HepG2 (cell line): ENCODE measurements around the gene NAA16. TPM values are rescaled to one million over a fixed set of nuclear protein-coding genes. Genes with fewer than 3 reads are reported as not detected.

Experiments
- ATAC-seq: fragments of 200-7000 bp; cut with Tn5 transposase; 3 replicates; pipeline ENCODE4 v1.9.1; 2020; ENCODE audit warnings: mild to moderate bottlenecking, moderate library complexity
- BruUV-seq: library from RNA; stranded (reverse); fragments of 400-500 nt; replicated peaks from 2 replicates; lab custom pipeline; 2021; lab: Mats Ljungman, UMichigan
- CTCF ChIA-PET: fragments of 300-600 bp; formaldehyde crosslinking; extraction: SDS; loops from one replicate; lab custom pipeline; 2021; ENCODE audit warnings: low total read pairs, inconsistent platforms, low intra/inter-chr PET ratio; lab: Yijun Ruan, JAX
- POLR2A ChIA-PET: fragments of 350-600 bp; sonication (Branson Sonifier 250); formaldehyde crosslinking; loops from one replicate; lab custom pipeline; 2020; ENCODE audit warnings: antibody characterized with exemption, inconsistent platforms; lab: Yijun Ruan, JAX
- DNase-seq: peaks from one replicate; pipeline ENCODE4 v3.0.0-alpha.2; 2015; ENCODE audit warnings: low spot score
- FAIRE-seq: peaks from 3 replicates; lab custom pipeline; 2011; peaks lifted over from hg19 to GRCh38; lab: Jason Lieb, UNC
- H2AFZ ChIP-seq: one replicate; pipeline ENCODE4 v1.6.1; 2011; ENCODE audit warnings: low read length, inconsistent platforms
- H3K27ac ChIP-seq: fragments of 300-600 bp; 3 replicates; pipeline ENCODE4 v1.8.0; 2011; ENCODE audit warnings: mixed run types, mild to moderate bottlenecking, mixed read lengths, low read length, inconsistent platforms; ENCODE audit not compliant: insufficient read depth; ENCODE audit errors: extremely low read length
- H3K27me3 ChIP-seq, 2 experiments: fragments of 200-600 bp in 1 of 2; 2 replicates in 1 of 2; 3 replicates in 1 of 2; pipeline versions ENCODE4 v1.6.0 to v1.8.0; 2011; ENCODE audit warnings: low read length in 2 of 2, mild to moderate bottlenecking in 2 of 2, moderate library complexity in 2 of 2, inconsistent platforms in 1 of 2; ENCODE audit not compliant: insufficient read depth in 2 of 2, control insufficient read depth in 1 of 2
- H3K36me3 ChIP-seq, 2 experiments: fragments of 200-600 bp in 1 of 2; replicated peaks in 1 of 2; 2 replicates in 1 of 2; 3 replicates in 1 of 2; pipeline versions ENCODE4 v1.5.1 to v1.8.0; 2011; ENCODE audit warnings: low read length in 2 of 2, inconsistent platforms in 1 of 2; ENCODE audit not compliant: insufficient read depth in 2 of 2, control insufficient read depth in 1 of 2
- H3K4me1 ChIP-seq: 2 replicates; pipeline ENCODE4 v1.5.1; 2012; ENCODE audit warnings: low read length, inconsistent platforms; ENCODE audit not compliant: insufficient read depth
- H3K4me2 ChIP-seq: 2 replicates; pipeline ENCODE4 v1.6.0; 2011; ENCODE audit warnings: low read depth, low read length, inconsistent platforms
- H3K4me3 ChIP-seq, 3 experiments: fragments of 200-600 bp in 1 of 3; sonication (generic), shearing (Covaris generic) in 1 of 3; replicated peaks in 1 of 3; 2 replicates each; pipeline ENCODE4 v1.5.1; 2011 to 2016; ENCODE audit warnings: low read length in 3 of 3, inconsistent platforms in 2 of 3, low read depth in 2 of 3, mild to moderate bottlenecking in 2 of 3, control low read depth in 1 of 3, mixed read lengths in 1 of 3; ENCODE audit not compliant: insufficient read depth in 1 of 3
- H3K79me2 ChIP-seq: one replicate; pipeline ENCODE4 v1.6.1; 2011; ENCODE audit warnings: low read length, inconsistent platforms; ENCODE audit not compliant: insufficient read depth
- H3K9ac ChIP-seq: 2 replicates; pipeline ENCODE4 v1.6.0; 2011; ENCODE audit warnings: mild to moderate bottlenecking, low read depth, low read length, inconsistent platforms; ENCODE audit not compliant: insufficient read depth
- H3K9me3 ChIP-seq: 2 replicates; pipeline ENCODE4 v1.5.1; 2012; ENCODE audit warnings: mild to moderate bottlenecking, low read length
- H4K20me1 ChIP-seq: 2 replicates; pipeline ENCODE4 v1.6.0; 2011; ENCODE audit warnings: inconsistent platforms, mild to moderate bottlenecking, low read length, moderate library complexity; ENCODE audit not compliant: insufficient read depth
- ATF7-NPFF ChIP-seq: sonication (generic); formaldehyde crosslinking; IDR thresholded peaks from 2 replicates; pipeline ENCODE4 v1.8.1; 2023; ENCODE audit warnings: mild to moderate bottlenecking, low read depth, missing genetic modification reagents, moderate library complexity
- FOXO1 ChIP-seq: sonication (generic); formaldehyde crosslinking; IDR thresholded peaks from 2 replicates; pipeline ENCODE4 v1.4.0; 2020; ENCODE audit warnings: missing genetic modification reagents
- KLF15 ChIP-seq: sonication (generic); formaldehyde crosslinking; IDR thresholded peaks from 2 replicates; pipeline ENCODE4 v1.8.1; 2023; ENCODE audit warnings: borderline replicate concordance, mild to moderate bottlenecking, inconsistent platforms, missing genetic modification reagents, mixed read lengths
- KLF6 ChIP-seq: IDR thresholded peaks from 2 replicates; pipeline ENCODE4 v1.8.0; 2016; ENCODE audit warnings: missing biosample characterization, missing genetic modification reagents
- TBL1XR1 ChIP-seq: fragments of 150-350 bp; IDR thresholded peaks from 2 replicates; pipeline ENCODE4 v1.6.1; 2014; ENCODE audit warnings: borderline replicate concordance, low read length; ENCODE audit not compliant: partially characterized antibody
- ZNF350 ChIP-seq: sonication (generic); formaldehyde crosslinking; IDR thresholded peaks from 2 replicates; pipeline ENCODE4 v1.4.0; 2020; ENCODE audit warnings: mild to moderate bottlenecking, low read depth, missing genetic modification reagents, borderline replicate concordance
- ZNF564 ChIP-seq: sonication (generic); formaldehyde crosslinking; IDR thresholded peaks from 2 replicates; pipeline ENCODE4 v1.8.1; 2023; ENCODE audit warnings: mild to moderate bottlenecking, missing genetic modification reagents
- WGBS: methylation state at CpG from one replicate; pipeline ENCODE4 v1.1.6; 2017; ENCODE audit warnings: low lambda C conversion rate; 5-methylcytosine and 5-hydroxymethylcytosine counted together
- in situ Hi-C: cut with HindIII; loops from 2 replicates; pipeline ENCODE4 v1.10.0; 2017; ENCODE audit warnings: low pct_unique_long_range_greater_than_20kb; ENCODE audit not compliant: extremely low pct_ligation_motif_present
- intact Hi-C: fragments of 100-400 bp; cut with micrococcal nuclease; formaldehyde crosslinking; loops from one replicate; pipeline ENCODE4 v1.10.0; 2022; ENCODE audit not compliant: unreplicated experiment
- polyA plus RNA-seq, 8 experiments: library from polyadenylated mRNA; depleted of rRNA in 3 of 8; stranded (reverse) in 7 of 8; unstranded in 1 of 8; fragments of >200 nt; fragmentation: Illumina TruSeq in 4 of 8; extraction: Trizol in 4 of 8; gene quantifications; 2 replicates each; pipeline versions ENCODE4 v1.2.1 to v1.2.3, GENCODE V29; 2011 to 2016; ENCODE audit warnings: low read depth in 4 of 8, missing spikeins in 1 of 8, mixed read lengths in 1 of 8; ENCODE audit not compliant: insufficient read depth in 1 of 8
- total RNA-seq, 5 experiments: library from RNA; depleted of rRNA; stranded (reverse); fragments of >200 nt; fragmentation: Illumina TruSeq; extraction: Trizol; gene quantifications; 2 replicates each; pipeline ENCODE4 v1.2.3, GENCODE V29; 2016; ENCODE audit warnings: low read depth in 1 of 5
- TF ChIP-seq, protein P1 (sequence below): sonication (generic); formaldehyde crosslinking; IDR thresholded peaks from 2 replicates; pipeline ENCODE4 v1.8.0; 2022; ENCODE audit warnings: mild to moderate bottlenecking, missing genetic modification reagents
- TF ChIP-seq, protein P2 (sequence below): sonication (generic); formaldehyde crosslinking; IDR thresholded peaks from 2 replicates; pipeline ENCODE4 v1.5.0; 2020; ENCODE audit warnings: mild to moderate bottlenecking, missing genetic modification reagents
- TF ChIP-seq, protein P3 (sequence below): sonication (generic); formaldehyde crosslinking; conservative IDR thresholded peaks from 2 replicates; pipeline ENCODE4 v1.4.0; 2020; ENCODE audit warnings: mild to moderate bottlenecking, missing genetic modification reagents, moderate library complexity
- TF ChIP-seq, protein P4 (sequence below): fragments of 450-650 bp; IDR thresholded peaks from 2 replicates; pipeline ENCODE4 v1.6.1; 2016
- TF ChIP-seq, protein P5 (sequence below): sonication (generic); formaldehyde crosslinking; IDR thresholded peaks from 2 replicates; pipeline ENCODE4 v1.4.0; 2020; ENCODE audit warnings: missing genetic modification reagents

Gene NAA16
- total and polyA plus RNA-seq, 2 of the 13 experiments (the other 11 are each of a cell fraction or from before 2014, with no cell fraction given) = 9.2 to 15.1 TPM

DNA sequence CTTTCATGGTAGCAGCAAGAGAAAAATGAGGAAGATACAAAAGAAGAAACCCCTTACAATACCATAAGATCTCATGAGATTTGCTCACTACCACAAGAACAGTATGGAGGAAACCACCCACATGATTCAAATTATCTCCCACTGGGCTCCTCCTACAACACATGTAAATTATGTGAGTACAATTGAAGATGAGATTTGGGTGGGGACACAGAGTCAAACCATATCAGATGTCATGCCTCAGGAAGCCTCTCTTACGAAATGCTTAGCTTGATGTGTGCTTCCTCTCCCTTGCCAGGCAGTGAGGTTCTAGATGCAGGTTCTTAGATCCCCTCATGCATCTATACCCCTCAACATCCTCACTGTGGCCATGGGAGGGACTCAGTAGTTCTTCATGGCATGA is 83.1 kb downstream of the NAA16 start:
- POLR2A ChIA-PET = no interaction called here
- Histone ChIP-seq H3K4me1 (no peaks in the 10 kb centered on the region), H3K79me2 (no peaks in the 10 kb centered on the region), H3K4me2 (no peak overlapping the region), H3K36me3 (no peaks in the 10 kb centered on the region), H4K20me1 (no peaks in the 10 kb centered on the region), H3K9ac (no peak overlapping the region), H3K9me3 (no peaks in the 10 kb centered on the region), H3K27ac (no peak overlapping the region), H2AFZ (no peak overlapping the region), H3K27me3 (peaks cover 0 to 6% of the 10 kb centered on the region in 2 experiments; a peak in 1 of 5 replicates), H3K4me3 (no peak overlapping the region)
- in situ Hi-C loops = no loop called here
- TF ChIP-seq ZNF350 (CRISPR knock-in tag) (no peak), KLF15 (CRISPR knock-in tag) (no peak), FOXO1 (CRISPR knock-in tag) (no peak), TBL1XR1 (no peak), ATF7-NPFF (CRISPR knock-in tag) (no peak), KLF6 (CRISPR knock-in tag) (no peak), ZNF564 (CRISPR knock-in tag) (no peak)
- TF ChIP-seq, protein P1, sequence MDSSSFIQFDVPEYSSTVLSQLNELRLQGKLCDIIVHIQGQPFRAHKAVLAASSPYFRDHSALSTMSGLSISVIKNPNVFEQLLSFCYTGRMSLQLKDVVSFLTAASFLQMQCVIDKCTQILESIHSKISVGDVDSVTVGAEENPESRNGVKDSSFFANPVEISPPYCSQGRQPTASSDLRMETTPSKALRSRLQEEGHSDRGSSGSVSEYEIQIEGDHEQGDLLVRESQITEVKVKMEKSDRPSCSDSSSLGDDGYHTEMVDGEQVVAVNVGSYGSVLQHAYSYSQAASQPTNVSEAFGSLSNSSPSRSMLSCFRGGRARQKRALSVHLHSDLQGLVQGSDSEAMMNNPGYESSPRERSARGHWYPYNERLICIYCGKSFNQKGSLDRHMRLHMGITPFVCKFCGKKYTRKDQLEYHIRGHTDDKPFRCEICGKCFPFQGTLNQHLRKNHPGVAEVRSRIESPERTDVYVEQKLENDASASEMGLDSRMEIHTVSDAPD (CRISPR knock-in tag) = no peak
- TF ChIP-seq, protein P2, sequence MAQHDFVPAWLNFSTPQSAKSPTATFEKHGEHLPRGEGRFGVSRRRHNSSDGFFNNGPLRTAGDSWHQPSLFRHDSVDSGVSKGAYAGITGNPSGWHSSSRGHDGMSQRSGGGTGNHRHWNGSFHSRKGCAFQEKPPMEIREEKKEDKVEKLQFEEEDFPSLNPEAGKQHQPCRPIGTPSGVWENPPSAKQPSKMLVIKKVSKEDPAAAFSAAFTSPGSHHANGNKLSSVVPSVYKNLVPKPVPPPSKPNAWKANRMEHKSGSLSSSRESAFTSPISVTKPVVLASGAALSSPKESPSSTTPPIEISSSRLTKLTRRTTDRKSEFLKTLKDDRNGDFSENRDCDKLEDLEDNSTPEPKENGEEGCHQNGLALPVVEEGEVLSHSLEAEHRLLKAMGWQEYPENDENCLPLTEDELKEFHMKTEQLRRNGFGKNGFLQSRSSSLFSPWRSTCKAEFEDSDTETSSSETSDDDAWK (CRISPR knock-in tag) = no peak
- TF ChIP-seq, protein P3, sequence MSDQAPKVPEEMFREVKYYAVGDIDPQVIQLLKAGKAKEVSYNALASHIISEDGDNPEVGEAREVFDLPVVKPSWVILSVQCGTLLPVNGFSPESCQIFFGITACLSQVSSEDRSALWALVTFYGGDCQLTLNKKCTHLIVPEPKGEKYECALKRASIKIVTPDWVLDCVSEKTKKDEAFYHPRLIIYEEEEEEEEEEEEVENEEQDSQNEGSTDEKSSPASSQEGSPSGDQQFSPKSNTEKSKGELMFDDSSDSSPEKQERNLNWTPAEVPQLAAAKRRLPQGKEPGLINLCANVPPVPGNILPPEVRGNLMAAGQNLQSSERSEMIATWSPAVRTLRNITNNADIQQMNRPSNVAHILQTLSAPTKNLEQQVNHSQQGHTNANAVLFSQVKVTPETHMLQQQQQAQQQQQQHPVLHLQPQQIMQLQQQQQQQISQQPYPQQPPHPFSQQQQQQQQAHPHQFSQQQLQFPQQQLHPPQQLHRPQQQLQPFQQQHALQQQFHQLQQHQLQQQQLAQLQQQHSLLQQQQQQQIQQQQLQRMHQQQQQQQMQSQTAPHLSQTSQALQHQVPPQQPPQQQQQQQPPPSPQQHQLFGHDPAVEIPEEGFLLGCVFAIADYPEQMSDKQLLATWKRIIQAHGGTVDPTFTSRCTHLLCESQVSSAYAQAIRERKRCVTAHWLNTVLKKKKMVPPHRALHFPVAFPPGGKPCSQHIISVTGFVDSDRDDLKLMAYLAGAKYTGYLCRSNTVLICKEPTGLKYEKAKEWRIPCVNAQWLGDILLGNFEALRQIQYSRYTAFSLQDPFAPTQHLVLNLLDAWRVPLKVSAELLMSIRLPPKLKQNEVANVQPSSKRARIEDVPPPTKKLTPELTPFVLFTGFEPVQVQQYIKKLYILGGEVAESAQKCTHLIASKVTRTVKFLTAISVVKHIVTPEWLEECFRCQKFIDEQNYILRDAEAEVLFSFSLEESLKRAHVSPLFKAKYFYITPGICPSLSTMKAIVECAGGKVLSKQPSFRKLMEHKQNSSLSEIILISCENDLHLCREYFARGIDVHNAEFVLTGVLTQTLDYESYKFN (CRISPR knock-in tag) = no peak
- TF ChIP-seq, protein P4, sequence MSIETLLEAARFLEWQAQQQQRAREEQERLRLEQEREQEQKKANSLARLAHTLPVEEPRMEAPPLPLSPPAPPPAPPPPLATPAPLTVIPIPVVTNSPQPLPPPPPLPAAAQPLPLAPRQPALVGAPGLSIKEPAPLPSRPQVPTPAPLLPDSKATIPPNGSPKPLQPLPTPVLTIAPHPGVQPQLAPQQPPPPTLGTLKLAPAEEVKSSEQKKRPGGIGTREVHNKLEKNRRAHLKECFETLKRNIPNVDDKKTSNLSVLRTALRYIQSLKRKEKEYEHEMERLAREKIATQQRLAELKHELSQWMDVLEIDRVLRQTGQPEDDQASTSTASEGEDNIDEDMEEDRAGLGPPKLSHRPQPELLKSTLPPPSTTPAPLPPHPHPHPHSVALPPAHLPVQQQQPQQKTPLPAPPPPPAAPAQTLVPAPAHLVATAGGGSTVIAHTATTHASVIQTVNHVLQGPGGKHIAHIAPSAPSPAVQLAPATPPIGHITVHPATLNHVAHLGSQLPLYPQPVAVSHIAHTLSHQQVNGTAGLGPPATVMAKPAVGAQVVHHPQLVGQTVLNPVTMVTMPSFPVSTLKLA = no peak
- TF ChIP-seq, protein P5, sequence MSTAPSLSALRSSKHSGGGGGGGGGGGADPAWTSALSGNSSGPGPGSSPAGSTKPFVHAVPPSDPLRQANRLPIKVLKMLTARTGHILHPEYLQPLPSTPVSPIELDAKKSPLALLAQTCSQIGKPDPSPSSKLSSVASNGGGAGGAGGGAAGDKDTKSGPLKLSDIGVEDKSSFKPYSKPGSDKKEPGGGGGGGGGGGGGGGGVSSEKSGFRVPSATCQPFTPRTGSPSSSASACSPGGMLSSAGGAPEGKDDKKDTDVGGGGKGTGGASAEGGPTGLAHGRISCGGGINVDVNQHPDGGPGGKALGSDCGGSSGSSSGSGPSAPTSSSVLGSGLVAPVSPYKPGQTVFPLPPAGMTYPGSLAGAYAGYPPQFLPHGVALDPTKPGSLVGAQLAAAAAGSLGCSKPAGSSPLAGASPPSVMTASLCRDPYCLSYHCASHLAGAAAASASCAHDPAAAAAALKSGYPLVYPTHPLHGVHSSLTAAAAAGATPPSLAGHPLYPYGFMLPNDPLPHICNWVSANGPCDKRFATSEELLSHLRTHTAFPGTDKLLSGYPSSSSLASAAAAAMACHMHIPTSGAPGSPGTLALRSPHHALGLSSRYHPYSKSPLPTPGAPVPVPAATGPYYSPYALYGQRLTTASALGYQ = no peak
- no TSS peak for BruUV-seq
- no peak for FAIRE-seq
- 0% methylated on average over 1 of the region's 1 CpG for WGBS
- DNase-seq = no peak
- ATAC-seq = no peak
- CTCF ChIA-PET = no interaction called here
- intact Hi-C loops = no loop called here
